GM19240 (cell line): Measurements from ENCODE around the gene P2RX6.

ENCODE experiments used
- DNase-seq: peaks from one replicate; pipeline ENCODE4 v3.0.0; 2011; ENCODE audit warnings: low spot score; ENCODE audit not compliant: insufficient read length

Gene P2RX6

DNA sequence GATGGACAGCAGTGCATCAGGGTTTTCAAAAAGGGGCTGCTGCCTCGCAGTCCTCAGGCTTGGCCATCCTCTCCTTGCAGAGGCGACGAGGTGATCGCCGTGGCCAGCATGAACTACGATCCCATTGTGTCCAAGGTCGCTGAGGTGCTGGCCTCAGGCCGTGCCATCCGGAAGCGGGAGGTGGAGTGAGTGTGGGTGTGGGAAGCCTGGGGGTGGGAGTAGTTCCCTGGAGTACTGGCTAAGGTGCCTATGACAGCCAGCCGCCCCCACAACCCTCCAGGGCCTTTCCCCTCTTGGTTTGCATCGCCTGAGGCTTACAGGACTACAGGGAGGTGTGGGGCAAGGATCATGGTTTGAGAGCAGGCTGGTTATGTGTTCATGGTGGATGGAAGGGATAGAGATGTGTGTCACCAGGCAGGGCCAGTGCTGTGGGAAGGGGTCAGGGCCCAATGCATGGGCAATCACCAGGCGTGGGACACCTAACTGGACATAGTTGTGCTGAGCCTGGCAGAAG, 35.0 kb upstream of the P2RX6 start:
- no peak for DNase-seq

GRCh38 chr22:20980523-20980922, 34.4 kb upstream of the P2RX6 start:
- no peak for DNase-seq

GRCh38 chr22:20980938-20981722, 33.8 kb upstream of the P2RX6 start:
- no peak for DNase-seq

- peak; percentile 91 for DNase-seq
Measured at GRCh38 chr22:20981787-20982562, 33.0 kb upstream of the P2RX6 start, which contains the start of gene LZTR1. TSS of gene LZTR1 (plus strand) at chr22:20982297. CDS start at chr22:20982372, 75 bp downstream.

DNA sequence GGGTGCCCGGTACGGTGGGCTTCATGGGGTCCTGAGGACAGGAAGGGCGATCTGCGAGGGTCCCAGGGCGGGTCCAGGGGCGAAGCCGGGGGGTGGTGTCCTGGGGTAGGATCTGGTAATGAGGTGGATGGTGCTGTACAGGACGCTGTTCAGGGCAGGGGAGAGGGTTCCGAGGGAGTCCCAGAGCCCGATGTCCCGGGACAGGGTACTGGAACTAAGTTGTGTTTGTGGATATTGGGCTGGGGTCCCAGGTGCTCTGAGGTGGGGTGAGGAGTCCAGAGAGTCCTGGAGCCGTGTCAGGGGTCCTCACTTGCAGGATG, 32.4 kb upstream of the P2RX6 start:
- no peak for DNase-seq

DNA sequence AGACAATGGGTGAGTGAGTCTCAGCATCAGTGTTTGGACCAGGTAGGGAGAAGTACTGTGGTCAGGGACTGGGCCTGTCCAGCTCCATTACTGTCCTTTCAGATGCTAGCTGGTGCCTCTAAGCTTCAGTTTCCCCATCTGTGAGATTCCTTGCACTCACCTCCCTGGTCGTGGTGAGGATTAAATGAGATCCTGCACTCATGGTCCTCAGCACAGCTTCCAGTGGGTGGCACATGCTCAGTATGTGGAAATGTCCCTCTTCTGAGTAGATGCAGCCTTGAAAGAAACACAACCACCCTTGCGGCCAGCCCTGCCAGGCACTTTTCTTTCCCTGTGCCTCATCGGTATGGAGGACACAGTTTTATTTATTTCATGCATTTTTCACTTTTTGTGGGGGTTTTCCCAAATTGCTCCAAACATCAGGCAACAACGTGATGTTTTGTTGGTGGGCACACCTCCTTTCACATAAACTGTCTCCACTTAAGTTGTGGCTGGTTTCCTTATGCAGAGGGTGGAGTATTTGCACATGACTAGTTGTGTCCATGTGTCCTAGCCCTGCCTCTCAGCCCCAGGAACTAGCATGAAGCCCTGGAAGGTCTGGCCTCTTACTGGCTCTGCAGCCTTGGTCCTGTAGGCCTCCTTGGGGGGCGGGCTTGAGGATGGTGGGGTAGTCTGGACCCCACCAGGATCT, 31.7 kb upstream of the P2RX6 start:
- DNase-seq = no peak

DNA sequence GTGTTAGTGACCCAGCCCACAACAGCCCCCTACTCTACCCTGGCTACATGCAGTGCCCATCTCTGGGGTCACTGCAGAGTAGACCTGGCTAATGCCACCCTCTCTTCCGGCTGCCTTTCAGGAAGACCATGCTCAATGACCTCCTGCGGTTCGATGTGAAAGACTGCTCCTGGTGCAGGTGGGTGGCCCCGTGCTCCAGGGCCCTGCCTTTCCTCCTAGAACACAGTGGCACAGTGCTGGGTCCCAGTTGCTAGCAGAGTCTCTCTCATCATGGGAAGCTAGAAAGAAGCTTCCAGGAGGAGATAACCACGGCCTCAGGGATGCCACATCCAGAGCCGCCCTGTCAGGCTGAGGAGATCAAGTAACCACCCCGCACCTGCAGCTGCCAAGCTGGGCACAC, 29.2 kb upstream of the P2RX6 start:
- DNase-seq = no peak

- DNase-seq = no peak
Measured at GRCh38 chr22:20986365-20986764, 28.6 kb upstream of the P2RX6 start.

GRCh38 chr22:20987375-20987774, 27.6 kb upstream of the P2RX6 start:
- DNase-seq = no peak

DNA sequence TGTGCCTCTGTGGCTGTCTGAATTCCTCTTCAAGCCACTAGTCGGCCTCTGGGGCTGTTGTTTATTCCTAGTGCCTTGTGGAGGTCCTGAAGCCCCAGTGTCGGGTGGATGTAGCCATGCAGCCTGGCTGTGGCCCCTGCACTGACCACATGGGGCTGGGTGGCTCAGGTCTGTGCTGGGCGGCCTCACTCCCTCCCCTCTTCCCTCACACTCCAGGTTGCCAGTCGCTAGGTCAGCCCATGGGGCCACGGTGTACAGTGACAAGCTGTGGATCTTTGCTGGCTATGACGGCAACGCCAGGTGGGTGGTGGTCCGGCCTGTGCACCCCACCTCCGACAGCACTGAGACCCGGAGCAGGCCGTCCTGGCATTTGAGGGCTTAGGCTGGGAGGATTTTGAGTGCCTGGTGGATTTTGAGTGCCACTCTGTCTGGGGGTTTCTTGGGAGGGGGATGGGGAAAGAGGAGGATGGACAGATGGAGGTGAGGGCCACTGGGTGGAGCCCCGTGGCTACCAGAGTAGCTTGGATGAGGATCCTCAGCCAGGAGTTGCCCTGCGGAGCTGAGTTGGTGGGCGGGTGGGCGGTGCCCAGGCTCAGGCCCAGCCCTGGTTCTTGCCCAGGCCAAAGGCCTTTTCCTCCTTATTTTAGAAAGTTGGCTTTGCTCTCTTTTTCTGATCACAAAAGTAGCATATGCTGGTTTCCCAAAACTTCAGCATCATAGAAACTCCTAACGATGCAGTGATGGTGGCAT, 26.2 kb upstream of the P2RX6 start:
- DNase-seq = no peak

GRCh38 chr22:20989323-20990138, 25.4 kb upstream of the P2RX6 start:
- DNase-seq = no peak

DNA sequence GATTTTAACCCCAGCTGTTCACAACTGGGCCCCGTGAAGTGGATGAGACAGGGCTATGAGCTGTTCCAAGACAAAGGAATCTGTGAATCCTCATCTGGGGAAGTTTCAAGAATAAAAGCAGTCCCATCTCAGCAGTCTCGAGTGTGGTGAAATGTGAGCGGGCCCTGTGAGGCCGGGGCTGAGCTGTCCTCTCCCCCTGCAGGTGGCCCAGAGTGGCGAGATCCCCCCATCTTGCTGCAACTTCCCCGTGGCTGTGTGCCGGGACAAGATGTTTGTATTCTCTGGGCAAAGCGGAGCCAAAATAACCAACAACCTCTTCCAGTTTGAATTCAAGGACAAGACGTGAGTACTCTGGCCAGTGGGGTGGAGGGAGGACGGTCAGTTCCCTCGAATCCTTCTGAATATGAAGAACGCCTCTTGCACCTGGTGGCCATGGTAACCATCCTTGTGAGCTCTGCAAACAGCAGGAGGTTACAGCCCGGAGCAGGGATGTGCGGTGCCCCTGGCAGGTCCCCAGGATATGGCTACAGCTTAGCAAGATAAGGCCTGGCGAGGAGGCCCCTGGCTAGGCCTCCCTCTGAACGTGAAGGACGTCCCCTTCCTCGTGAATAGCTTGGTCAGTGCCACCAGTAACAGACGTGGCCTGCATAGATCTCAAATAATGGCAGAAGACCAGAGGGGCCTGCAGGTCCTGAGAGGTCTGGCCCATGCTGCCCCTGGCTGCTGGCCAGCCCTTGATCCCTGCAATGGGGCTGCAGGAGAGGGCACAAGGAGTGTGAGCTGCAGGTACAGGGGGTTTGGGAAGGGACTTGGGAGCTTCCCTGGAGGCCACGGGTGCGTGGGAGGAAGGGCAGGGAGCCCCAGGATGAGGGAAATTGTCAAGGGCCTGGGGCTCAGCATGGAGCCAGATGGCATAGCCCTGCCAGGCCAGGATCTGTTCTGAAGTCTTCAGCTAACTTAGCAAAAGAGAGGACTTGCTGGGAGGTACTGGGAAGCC, 24.5 kb upstream of the P2RX6 start:
- no peak for DNase-seq

DNA sequence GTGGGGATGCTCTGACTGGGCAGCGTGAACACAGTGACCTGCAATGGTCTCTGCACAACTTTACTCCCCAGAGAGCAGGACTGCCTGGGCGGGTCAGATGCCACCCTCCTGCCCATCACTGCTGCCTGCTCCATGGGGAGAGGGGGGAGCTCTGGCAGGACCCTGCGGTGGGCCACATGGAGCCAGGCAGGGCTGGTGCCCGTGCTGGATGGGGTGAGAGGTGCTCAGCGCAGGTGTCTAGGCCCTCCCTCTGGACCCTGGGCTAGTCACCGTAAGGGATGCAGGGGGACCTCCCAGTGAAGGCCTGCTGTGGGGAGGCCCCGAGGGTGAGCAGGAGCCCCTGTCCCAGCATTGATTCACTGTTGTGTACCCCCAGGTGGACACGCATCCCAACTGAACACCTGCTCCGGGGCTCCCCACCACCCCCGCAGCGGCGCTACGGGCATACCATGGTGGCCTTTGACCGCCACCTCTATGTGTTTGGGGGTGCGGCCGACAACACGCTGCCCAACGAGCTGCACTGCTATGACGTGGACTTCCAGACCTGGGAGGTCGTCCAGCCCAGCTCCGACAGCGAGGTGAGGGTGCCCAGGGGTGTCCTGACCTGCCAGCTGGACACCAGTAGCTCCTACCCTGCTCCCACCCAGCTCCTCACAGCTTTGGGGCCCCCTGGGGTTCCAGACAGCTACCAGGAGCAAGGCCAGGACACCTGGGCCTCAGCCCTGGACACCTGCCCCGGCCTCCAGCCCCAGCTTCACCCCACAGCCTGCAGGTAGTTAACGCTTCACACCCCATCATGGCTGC, 23.5 kb upstream of the P2RX6 start:
- no peak for DNase-seq

- DNase-seq = no peak
Measured at GRCh38 chr22:20992056-20992442, 22.9 kb upstream of the P2RX6 start.

DNA sequence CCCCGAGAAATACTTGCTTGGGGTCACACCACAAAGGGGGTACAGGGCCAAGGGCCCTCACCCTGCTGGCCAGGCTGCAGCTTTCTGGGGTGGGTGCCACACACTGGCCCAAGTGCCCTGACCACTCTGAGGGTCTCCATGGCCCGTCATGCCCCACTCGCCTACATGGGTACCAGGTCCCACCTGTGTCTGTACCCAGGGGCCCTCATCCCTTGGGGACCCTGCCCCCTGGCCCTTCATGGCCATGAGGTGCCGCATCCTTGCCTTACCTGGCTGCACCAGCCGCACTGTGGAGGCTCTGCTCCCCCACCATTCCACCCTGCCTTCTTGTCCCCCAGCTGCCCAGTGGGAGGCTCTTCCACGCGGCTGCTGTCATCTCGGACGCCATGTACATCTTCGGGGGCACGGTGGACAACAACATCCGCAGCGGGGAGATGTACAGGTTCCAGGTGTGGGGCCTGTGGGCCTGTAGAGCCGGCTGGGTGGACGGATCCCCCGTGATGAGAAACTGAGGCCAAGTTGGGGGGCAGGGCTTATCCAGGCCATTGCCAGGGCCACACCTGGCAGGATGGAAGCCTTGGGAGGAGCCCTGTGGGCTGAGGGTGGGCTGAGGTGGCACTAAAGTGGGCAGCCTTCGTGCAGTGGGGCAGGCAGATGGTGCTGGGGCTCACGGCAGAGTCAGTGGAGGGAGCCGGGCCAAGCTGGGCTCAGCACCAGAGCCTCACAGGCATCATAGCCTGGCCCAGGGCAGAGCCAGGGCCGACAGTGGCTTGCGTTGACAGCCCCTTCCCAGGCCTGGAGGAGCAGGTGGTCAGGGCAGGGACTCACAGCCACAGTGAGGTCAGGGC, 22.3 kb upstream of the P2RX6 start:
- DNase-seq = no peak

DNA sequence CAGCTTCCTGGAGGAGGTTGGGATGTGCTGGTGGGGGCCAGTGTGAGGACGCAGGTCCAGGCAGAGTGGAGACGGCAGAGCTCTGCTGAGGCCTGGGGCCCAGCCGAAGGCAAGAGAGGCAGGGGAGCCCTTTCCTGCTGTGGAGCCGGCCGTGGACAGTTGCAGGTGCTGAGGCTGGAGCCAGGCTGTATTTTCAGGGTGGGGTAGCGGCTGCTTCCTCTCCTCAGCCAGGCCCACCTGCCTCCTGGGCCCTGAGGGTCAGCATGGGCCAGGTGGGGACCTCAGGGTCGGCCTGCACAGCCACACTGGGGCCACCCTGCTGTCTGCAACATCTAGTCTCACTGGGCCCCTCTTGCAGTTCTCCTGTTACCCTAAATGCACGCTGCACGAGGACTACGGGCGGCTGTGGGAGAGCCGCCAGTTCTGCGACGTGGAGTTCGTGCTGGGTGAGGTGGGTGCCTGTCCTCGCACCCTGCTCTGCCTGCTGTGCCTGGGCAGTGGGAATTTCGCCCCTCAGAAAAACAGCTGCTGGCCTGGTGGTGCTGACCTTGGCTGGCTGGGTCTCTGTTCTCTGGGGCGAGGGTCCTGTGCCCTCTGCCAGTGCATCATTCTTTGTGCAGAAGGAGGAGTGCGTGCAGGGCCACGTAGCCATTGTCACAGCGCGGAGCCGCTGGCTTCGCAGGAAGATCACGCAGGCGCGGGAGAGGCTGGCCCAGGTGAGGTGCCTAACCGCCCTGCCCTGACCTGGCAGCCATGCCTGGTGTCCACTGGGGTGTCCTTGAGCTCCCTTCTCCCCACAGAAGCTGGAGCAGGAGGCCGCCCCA, 21.4 kb upstream of the P2RX6 start:
- DNase-seq = no peak
